ENCODE results near the gene SFXN5.

The SFXN5 gene

GRCh38 chr2:73020306-73020656 lies 51.2 kb downstream of the SFXN5 start:
- no peak overlapping the region for H3K9ac ChIP-seq (ENCODE audit: low read length)
- H4K5ac ChIP-seq (ENCODE audit: low read length): no peak overlapping the region
- WGBS (ENCODE audit: extremely low coverage, insufficient coverage, low lambda C conversion rate): no CpG with 5 or more reads among the region's 8 CpGs
- H3K79me1 ChIP-seq (ENCODE audit: low read length): no peaks in the 10 kb centered on the region
- no peak overlapping the region for H3K27ac ChIP-seq (ENCODE audit: low read depth, low read length)
- H3K4me2 ChIP-seq (ENCODE audit: low read length): no peak overlapping the region
- no peak overlapping the region for H2BK5ac ChIP-seq (ENCODE audit: low read length)
- H3K4me3 ChIP-seq (ENCODE audit: low read length): no peak overlapping the region
- H2AK5ac ChIP-seq (ENCODE audit: low read length): no peak overlapping the region
- H4K8ac ChIP-seq (ENCODE audit: low read depth, low read length): no peak overlapping the region
- no peak overlapping the region for H3K23ac ChIP-seq (ENCODE audit: low read length)
- H3K18ac ChIP-seq (ENCODE audit: low read length): no peak overlapping the region
- H3K36me3 ChIP-seq (ENCODE audit: control insufficient read depth, insufficient read depth, low read length): peaks cover 5% of the 10 kb centered on the region
- no peaks in the 10 kb centered on the region for H3K79me2 ChIP-seq (ENCODE audit: control insufficient read depth, insufficient read depth, low read length)
- H2BK15ac ChIP-seq (replicated peaks; ENCODE audit: low read depth): no peak overlapping the region
- no peak overlapping the region for H2BK120ac ChIP-seq (ENCODE audit: low read depth, low read length)
- DNase-seq: no peak
- H3K56ac ChIP-seq (ENCODE audit: low read length): no peak overlapping the region
- H3K4me1 ChIP-seq (ENCODE audit: control insufficient read depth, low read depth, low read length): no peaks in the 10 kb centered on the region
- H3K27me3 ChIP-seq (ENCODE audit: insufficient read depth, low read length, poor library complexity): no peaks in the 10 kb centered on the region
- no peak overlapping the region for H3K4ac ChIP-seq (ENCODE audit: low read depth, low read length)

GRCh38 chr2:73018188-73018825 lies 53.2 kb downstream of the SFXN5 start:
- no peak overlapping the region for H3K23ac ChIP-seq (ENCODE audit: low read length)
- no peak overlapping the region for H3K18ac ChIP-seq (ENCODE audit: low read length)
- no peak overlapping the region for H4K8ac ChIP-seq (ENCODE audit: low read depth, low read length)
- H3K9ac ChIP-seq (ENCODE audit: low read length): no peak overlapping the region
- H2BK15ac ChIP-seq (replicated peaks; ENCODE audit: low read depth): no peak overlapping the region
- H2AK5ac ChIP-seq (ENCODE audit: low read length): no peak overlapping the region
- H3K56ac ChIP-seq (ENCODE audit: low read length): no peak overlapping the region
- no peak overlapping the region for H3K27ac ChIP-seq (ENCODE audit: low read depth, low read length)
- no CpG with 5 or more reads among the region's 2 CpGs for WGBS (ENCODE audit: extremely low coverage, insufficient coverage, low lambda C conversion rate)
- no peaks in the 10 kb centered on the region for H3K27me3 ChIP-seq (ENCODE audit: insufficient read depth, low read length, poor library complexity)
- no peak overlapping the region for H3K4me3 ChIP-seq (ENCODE audit: low read length)
- no peaks in the 10 kb centered on the region for H3K4me1 ChIP-seq (ENCODE audit: control insufficient read depth, low read depth, low read length)
- no peaks in the 10 kb centered on the region for H3K79me1 ChIP-seq (ENCODE audit: low read length)
- H2BK120ac ChIP-seq (ENCODE audit: low read depth, low read length): no peak overlapping the region
- no peak overlapping the region for H3K4me2 ChIP-seq (ENCODE audit: low read length)
- no peak for DNase-seq
- peaks cover 4% of the 10 kb centered on the region for H3K36me3 ChIP-seq (ENCODE audit: control insufficient read depth, insufficient read depth, low read length)
- H3K79me2 ChIP-seq (ENCODE audit: control insufficient read depth, insufficient read depth, low read length): no peaks in the 10 kb centered on the region
- no peak overlapping the region for H3K4ac ChIP-seq (ENCODE audit: low read depth, low read length)
- no peak overlapping the region for H4K5ac ChIP-seq (ENCODE audit: low read length)
- H2BK5ac ChIP-seq (ENCODE audit: low read length): no peak overlapping the region

GRCh38 chr2:73013936-73014335 lies 57.6 kb downstream of the SFXN5 start:
- no peak overlapping the region for H3K4ac ChIP-seq (ENCODE audit: low read depth, low read length)
- no peak overlapping the region for H2BK5ac ChIP-seq (ENCODE audit: low read length)
- no peak overlapping the region for H3K4me2 ChIP-seq (ENCODE audit: low read length)
- H2BK120ac ChIP-seq (ENCODE audit: low read depth, low read length): no peak overlapping the region
- H4K8ac ChIP-seq (ENCODE audit: low read depth, low read length): no peak overlapping the region
- no peaks in the 10 kb centered on the region for H3K27me3 ChIP-seq (ENCODE audit: insufficient read depth, low read length, poor library complexity)
- H3K4me1 ChIP-seq (ENCODE audit: control insufficient read depth, low read depth, low read length): no peaks in the 10 kb centered on the region
- no peaks in the 10 kb centered on the region for H3K79me1 ChIP-seq (ENCODE audit: low read length)
- H3K4me3 ChIP-seq (ENCODE audit: low read length): no peak overlapping the region
- no peak overlapping the region for H2AK5ac ChIP-seq (ENCODE audit: low read length)
- H3K56ac ChIP-seq (ENCODE audit: low read length): no peak overlapping the region
- H3K9ac ChIP-seq (ENCODE audit: low read length): no peak overlapping the region
- H3K36me3 ChIP-seq (ENCODE audit: control insufficient read depth, insufficient read depth, low read length): no peaks in the 10 kb centered on the region
- no peak for DNase-seq
- H4K5ac ChIP-seq (ENCODE audit: low read length): no peak overlapping the region
- H2BK15ac ChIP-seq (replicated peaks; ENCODE audit: low read depth): no peak overlapping the region
- H3K27ac ChIP-seq (ENCODE audit: low read depth, low read length): no peak overlapping the region
- no peaks in the 10 kb centered on the region for H3K79me2 ChIP-seq (ENCODE audit: control insufficient read depth, insufficient read depth, low read length)
- no peak overlapping the region for H3K23ac ChIP-seq (ENCODE audit: low read length)
- H3K18ac ChIP-seq (ENCODE audit: low read length): no peak overlapping the region
- WGBS (ENCODE audit: extremely low coverage, insufficient coverage, low lambda C conversion rate): no CpG with 5 or more reads among the region's 3 CpGs

GRCh38 chr2:73009177-73009839 lies 62.2 kb downstream of the SFXN5 start:
- no peak for DNase-seq
- no CpG with 5 or more reads among the region's 7 CpGs for WGBS (ENCODE audit: extremely low coverage, insufficient coverage, low lambda C conversion rate)
- no peak overlapping the region for H2BK120ac ChIP-seq (ENCODE audit: low read depth, low read length)

GRCh38 chr2:73008766-73009135 lies 62.8 kb downstream of the SFXN5 start:
- WGBS (ENCODE audit: extremely low coverage, insufficient coverage, low lambda C conversion rate): no CpG with 5 or more reads among the region's 9 CpGs
- H2BK120ac ChIP-seq (ENCODE audit: low read depth, low read length): no peak overlapping the region

More at GRCh38 chr2:73009177-73009839, 62.2 kb downstream of the SFXN5 start:
- no peaks in the 10 kb centered on the region for H3K27me3 ChIP-seq (ENCODE audit: insufficient read depth, low read length, poor library complexity)
- no peak overlapping the region for H2BK5ac ChIP-seq (ENCODE audit: low read length)
- no peak overlapping the region for H4K5ac ChIP-seq (ENCODE audit: low read length)
- no peak overlapping the region for H3K4ac ChIP-seq (ENCODE audit: low read depth, low read length)
- no peak overlapping the region for H4K8ac ChIP-seq (ENCODE audit: low read depth, low read length)
- no peak overlapping the region for H2BK15ac ChIP-seq (replicated peaks; ENCODE audit: low read depth)
- no peak overlapping the region for H2AK5ac ChIP-seq (ENCODE audit: low read length)
- H3K18ac ChIP-seq (ENCODE audit: low read length): no peak overlapping the region
- H3K9ac ChIP-seq (ENCODE audit: low read length): no peak overlapping the region
- H3K4me1 ChIP-seq (ENCODE audit: control insufficient read depth, low read depth, low read length): no peaks in the 10 kb centered on the region
- no peak overlapping the region for H3K27ac ChIP-seq (ENCODE audit: low read depth, low read length)
- H3K79me2 ChIP-seq (ENCODE audit: control insufficient read depth, insufficient read depth, low read length): no peaks in the 10 kb centered on the region
- H3K36me3 ChIP-seq (ENCODE audit: control insufficient read depth, insufficient read depth, low read length): no peaks in the 10 kb centered on the region
- no peak overlapping the region for H3K56ac ChIP-seq (ENCODE audit: low read length)
- no peak overlapping the region for H3K4me2 ChIP-seq (ENCODE audit: low read length)
- H3K4me3 ChIP-seq (ENCODE audit: low read length): no peak overlapping the region
- no peaks in the 10 kb centered on the region for H3K79me1 ChIP-seq (ENCODE audit: low read length)
- no peak overlapping the region for H3K23ac ChIP-seq (ENCODE audit: low read length)

More at GRCh38 chr2:73008766-73009135, 62.8 kb downstream of the SFXN5 start:
- Histone ChIP-seq H3K36me3 (ENCODE audit: control insufficient read depth, insufficient read depth, low read length) (no peaks in the 10 kb centered on the region), H3K4me2 (ENCODE audit: low read length) (no peak overlapping the region), H3K27me3 (ENCODE audit: insufficient read depth, low read length, poor library complexity) (no peaks in the 10 kb centered on the region), H2AK5ac (ENCODE audit: low read length) (no peak overlapping the region), H4K5ac (ENCODE audit: low read length) (no peak overlapping the region), H3K4me1 (ENCODE audit: control insufficient read depth, low read depth, low read length) (no peaks in the 10 kb centered on the region), H3K18ac (ENCODE audit: low read length) (no peak overlapping the region), H3K79me1 (ENCODE audit: low read length) (no peaks in the 10 kb centered on the region), H3K56ac (ENCODE audit: low read length) (no peak overlapping the region), H3K27ac (ENCODE audit: low read depth, low read length) (no peak overlapping the region), H2BK15ac (replicated peaks; ENCODE audit: low read depth) (no peak overlapping the region), H3K23ac (ENCODE audit: low read length) (no peak overlapping the region), H2BK5ac (ENCODE audit: low read length) (no peak overlapping the region), H3K9ac (ENCODE audit: low read length) (no peak overlapping the region), H3K4ac (ENCODE audit: low read depth, low read length) (no peak overlapping the region), H3K4me3 (ENCODE audit: low read length) (no peak overlapping the region), H3K79me2 (ENCODE audit: control insufficient read depth, insufficient read depth, low read length) (no peaks in the 10 kb centered on the region), H4K8ac (ENCODE audit: low read depth, low read length) (no peak overlapping the region)
- DNase-seq: no peak

Measured in mesendoderm (in vitro differentiated cells).